Heart right ventricle (tissue), 16 donors: Measurements from ENCODE around the gene KCNMA1. TPM values are rescaled to one million over a fixed set of nuclear protein-coding genes. Genes with fewer than 3 reads are reported as not detected.

Experiments
- ATAC-seq, 8 donors: fragments of 200-7000 bp; cut with Tn5 transposase; one replicate each; pipeline ENCODE4 v1.9.1; 2020; ENCODE audit warnings: mild to moderate bottlenecking in 8 of 8, moderate library complexity in 8 of 8, moderate number of reproducible peaks in 1 of 8
- DNase-seq, 2 donors: peaks; one replicate each; pipeline ENCODE4 v3.0.0-alpha.2; 2020
- H3K27ac ChIP-seq, 10 donors: fragments of 200-600 bp; sonication (generic) in 2 of 10; one replicate each; pipeline versions ENCODE4 v1.5.0 to v1.8.0; 2020 to 2022; ENCODE audit warnings: mild to moderate bottlenecking in 3 of 10
- H3K27me3 ChIP-seq, 7 donors: fragments of 200-600 bp; one replicate each; pipeline ENCODE4 v1.8.0; 2021 to 2022; ENCODE audit warnings: mild to moderate bottlenecking in 2 of 7
- H3K36me3 ChIP-seq, 9 donors: fragments of 200-600 bp; sonication (generic) in 1 of 9; one replicate each; pipeline versions ENCODE4 v1.5.0 to v1.8.0; 2020 to 2022; ENCODE audit warnings: mild to moderate bottlenecking in 2 of 9
- H3K4me1 ChIP-seq, 9 donors: fragments of 200-600 bp; sonication (generic) in 1 of 9; one replicate each; pipeline versions ENCODE4 v1.5.0 to v1.8.0; 2020 to 2022; ENCODE audit warnings: mild to moderate bottlenecking in 4 of 9
- H3K4me3 ChIP-seq, 10 donors: fragments of 200-600 bp; sonication (generic) in 2 of 10; one replicate each; pipeline versions ENCODE4 v1.5.0 to v1.8.0; 2020 to 2022; ENCODE audit warnings: mild to moderate bottlenecking in 7 of 10, moderate library complexity in 2 of 10
- H3K9me3 ChIP-seq, 11 donors: fragments of 200-600 bp in 10 of 11; sonication (generic) in 2 of 11; one replicate each; pipeline versions ENCODE4 v1.5.0 to v1.8.0; 2013 to 2022; ENCODE audit warnings: mild to moderate bottlenecking in 2 of 11, control low read depth in 1 of 11, moderate library complexity in 1 of 11
- WGBS, 2 donors: extraction: QIAGEN DNeasy Blood & Tissue Kit; methylation state at CpG; one replicate each; pipeline ENCODE4 v1.1.7; 2013; ENCODE audit warnings: inconsistent platforms in 1 of 2; 5-methylcytosine and 5-hydroxymethylcytosine counted together
- intact Hi-C, 10 donors: fragments of 100-400 bp; cut with DNase I; formaldehyde crosslinking; loops; one replicate each; pipeline versions ENCODE4 v1.11.1 to v1.14.2; 2022
- polyA plus RNA-seq, 2 donors: library from polyadenylated mRNA; stranded (reverse); fragments of 200-250 nt; gene quantifications; one replicate each; pipeline ENCODE4 v1.2.3, GENCODE V29; 2013
- total RNA-seq, 10 donors: library from RNA; stranded (reverse); fragmentation: NEBNext Ultra II Directional in 3 of 10; extraction: Animal tissue kit (Norgen Biotek cat#: 25700) in 3 of 10; gene quantifications; one replicate each; pipeline versions ENCODE4 v1.2.1 to v1.2.4, GENCODE V29; 2021 to 2023
- TF ChIP-seq, protein P1 (sequence below), 9 donors: fragments of 200-600 bp; sonication (generic) in 2 of 9; IDR thresholded peaks; one replicate each; pipeline versions ENCODE4 v1.5.0 to v1.8.0; 2021 to 2022; ENCODE audit warnings: antibody characterized with exemption in 9 of 9, mild to moderate bottlenecking in 5 of 9, moderate library complexity in 1 of 9
- donor health status: Arrhythmogenic right ventricular cardiomyopathy.
- donor health status: ischemic (EF 13 %, LVEDD 7.1; RV severe dilation, severe dysfunction).
- donor health status: healthy with polysubstance abuse.
- donor health status: DM: no; HTN: yes; CAD: no.
- donor health status: DM: no; HTN: no; CAD: no.
- donor health status: ischemic (EF 25% LVEDD 6.9; RV normal size, moderate dysfunction).
- donor health status: ischemic (EF 25% LVEDD 5.7; RV mildly dilated, moderate dysfunction).
- donor health status: healthy.
- donor health status: DM: yes; HTN: yes; CAD: no.
- donor health status: Ischemic cardiomyopathy.
- donor health status: ischemic (EF 35%, LVEDD 5.7; RV mildly dilated, moderate dysfunction).
- donor health status: nonischemic (EF 11% LVEDD 7.7; RV severe dilation, severe dysfunction).
- donor health status: DM: yes; HTN: yes; CAD: no.
- donor health status: PGD.
- donor health status: ischemic (EF 29% LVEDD 5.4; RV normal size, mild dysfunction).
- donor health status: nonischemic (EF 23%, LVEDD 6.1; RV moderate dilation, normal function).

Gene KCNMA1
- total and polyA plus RNA-seq, 12 donors = 0.59 to 5.3 (median 1.6) TPM

DNA sequence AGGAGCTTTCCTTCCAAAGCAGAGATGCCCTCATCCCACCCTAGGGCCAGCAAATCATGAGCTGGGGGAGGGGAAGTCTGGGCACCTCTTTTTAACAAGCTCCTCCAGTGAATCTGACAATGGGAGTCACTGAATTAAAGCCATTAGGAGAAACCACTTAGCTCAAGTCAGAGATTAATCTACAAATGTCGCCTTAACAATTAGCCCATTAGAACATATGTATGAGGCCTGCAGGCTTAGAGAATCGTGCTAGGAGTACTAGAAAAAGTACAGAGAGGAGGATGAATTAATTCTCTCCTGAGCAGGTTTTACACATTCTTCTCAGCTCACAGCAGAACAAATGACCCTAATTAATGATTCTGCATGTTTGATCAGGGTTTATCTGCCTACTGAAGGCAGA, 381.3 kb downstream of the KCNMA1 start:
- ATAC-seq = no peak
- no peaks in the 10 kb centered on the region for H3K27me3 ChIP-seq
- no peak overlapping the region for H3K27ac ChIP-seq
- TF ChIP-seq, protein P1, sequence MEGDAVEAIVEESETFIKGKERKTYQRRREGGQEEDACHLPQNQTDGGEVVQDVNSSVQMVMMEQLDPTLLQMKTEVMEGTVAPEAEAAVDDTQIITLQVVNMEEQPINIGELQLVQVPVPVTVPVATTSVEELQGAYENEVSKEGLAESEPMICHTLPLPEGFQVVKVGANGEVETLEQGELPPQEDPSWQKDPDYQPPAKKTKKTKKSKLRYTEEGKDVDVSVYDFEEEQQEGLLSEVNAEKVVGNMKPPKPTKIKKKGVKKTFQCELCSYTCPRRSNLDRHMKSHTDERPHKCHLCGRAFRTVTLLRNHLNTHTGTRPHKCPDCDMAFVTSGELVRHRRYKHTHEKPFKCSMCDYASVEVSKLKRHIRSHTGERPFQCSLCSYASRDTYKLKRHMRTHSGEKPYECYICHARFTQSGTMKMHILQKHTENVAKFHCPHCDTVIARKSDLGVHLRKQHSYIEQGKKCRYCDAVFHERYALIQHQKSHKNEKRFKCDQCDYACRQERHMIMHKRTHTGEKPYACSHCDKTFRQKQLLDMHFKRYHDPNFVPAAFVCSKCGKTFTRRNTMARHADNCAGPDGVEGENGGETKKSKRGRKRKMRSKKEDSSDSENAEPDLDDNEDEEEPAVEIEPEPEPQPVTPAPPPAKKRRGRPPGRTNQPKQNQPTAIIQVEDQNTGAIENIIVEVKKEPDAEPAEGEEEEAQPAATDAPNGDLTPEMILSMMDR (IDR thresholded peaks at IDR 0.05) = no peak
- H3K36me3 ChIP-seq = no peaks in the 10 kb centered on the region
- no peaks in the 10 kb centered on the region for H3K4me1 ChIP-seq
- no peak for DNase-seq
- H3K9me3 ChIP-seq = no peaks in the 10 kb centered on the region
- intact Hi-C loops = no loop called here
- 85 to 90% methylated on average over 2 of the region's 2 CpGs for WGBS, 2 donors
- no peak overlapping the region for H3K4me3 ChIP-seq

DNA sequence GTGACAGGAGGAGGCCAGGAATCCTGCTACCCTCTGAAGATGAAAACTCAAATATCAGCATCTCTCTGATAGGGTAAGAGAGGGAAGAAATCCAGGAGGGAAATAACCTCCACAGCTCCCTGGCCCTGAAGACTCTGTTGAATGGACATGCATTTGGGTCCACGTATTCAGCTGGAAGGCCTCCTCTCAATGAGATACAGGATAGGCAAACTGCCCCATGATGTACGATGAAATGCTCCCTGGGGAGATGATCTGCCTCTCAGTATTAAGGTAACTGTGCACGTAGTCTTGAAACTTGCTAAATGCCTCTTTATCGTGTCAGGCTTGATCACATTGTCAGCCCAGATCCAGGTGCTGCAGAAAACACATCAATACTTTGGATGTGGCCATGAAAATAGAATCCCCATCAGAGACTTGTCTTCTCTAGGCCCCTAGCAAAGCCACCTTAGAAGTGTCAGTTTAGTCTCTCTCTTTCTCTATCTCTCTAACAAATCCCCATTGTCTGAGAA, 384.0 kb downstream of the KCNMA1 start:
- Histone ChIP-seq H3K27ac (no peak overlapping the region), H3K4me3 (no peak overlapping the region), H3K36me3 (no peaks in the 10 kb centered on the region), H3K9me3 (no peaks in the 10 kb centered on the region), H3K4me1 (no peaks in the 10 kb centered on the region), H3K27me3 (peaks cover 0 to 9% (median 6%) of the 10 kb centered on the region in 7 donors)
- TF ChIP-seq, protein P1 (IDR thresholded peaks at IDR 0.05) = no peak
- DNase-seq (no peak), ATAC-seq (no peak)
- 79 to 84% methylated on average over 4 of the region's 4 CpGs for WGBS, 2 donors
- intact Hi-C loops = loop anchor here in 1 of 10 donors (5.0 kb wide), 1 partner anchor 389 kb away; no protein-coding TSS in a partner anchor

DNA sequence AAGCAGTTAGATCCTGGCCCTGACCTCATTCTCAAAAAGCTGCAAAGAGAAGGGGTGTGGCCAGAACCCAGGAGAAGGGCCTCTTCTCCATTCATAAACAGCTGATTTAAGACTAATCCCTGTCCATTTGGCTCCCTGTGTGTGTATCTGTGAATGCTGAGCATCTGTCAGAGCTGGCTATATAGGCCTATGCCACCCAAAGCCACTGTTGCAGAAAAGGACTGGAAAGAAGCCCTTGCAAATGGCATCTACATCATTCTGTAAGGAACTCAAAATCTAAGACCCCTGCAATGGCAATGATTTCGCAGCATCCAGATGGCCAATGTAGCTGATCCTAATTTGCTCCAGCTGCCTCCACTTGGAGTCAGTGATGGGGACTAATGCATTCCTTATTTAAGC, 384.5 kb downstream of the KCNMA1 start:
- intact Hi-C loops = loop anchor here in 1 of 10 donors (5.0 kb wide), 1 partner anchor 389 kb away; no protein-coding TSS in a partner anchor
- 79 to 84% methylated on average over 1 of the region's 1 CpG for WGBS, 2 donors
- Histone ChIP-seq H3K27ac (no peak overlapping the region), H3K4me3 (no peak overlapping the region), H3K9me3 (no peaks in the 10 kb centered on the region), H3K27me3 (peaks cover 0 to 11% (median 7%) of the 10 kb centered on the region in 7 donors), H3K36me3 (no peaks in the 10 kb centered on the region), H3K4me1 (no peaks in the 10 kb centered on the region)
- DNase-seq (no peak), ATAC-seq (no peak)
- TF ChIP-seq, protein P1 (IDR thresholded peaks at IDR 0.05) = no peak

DNA sequence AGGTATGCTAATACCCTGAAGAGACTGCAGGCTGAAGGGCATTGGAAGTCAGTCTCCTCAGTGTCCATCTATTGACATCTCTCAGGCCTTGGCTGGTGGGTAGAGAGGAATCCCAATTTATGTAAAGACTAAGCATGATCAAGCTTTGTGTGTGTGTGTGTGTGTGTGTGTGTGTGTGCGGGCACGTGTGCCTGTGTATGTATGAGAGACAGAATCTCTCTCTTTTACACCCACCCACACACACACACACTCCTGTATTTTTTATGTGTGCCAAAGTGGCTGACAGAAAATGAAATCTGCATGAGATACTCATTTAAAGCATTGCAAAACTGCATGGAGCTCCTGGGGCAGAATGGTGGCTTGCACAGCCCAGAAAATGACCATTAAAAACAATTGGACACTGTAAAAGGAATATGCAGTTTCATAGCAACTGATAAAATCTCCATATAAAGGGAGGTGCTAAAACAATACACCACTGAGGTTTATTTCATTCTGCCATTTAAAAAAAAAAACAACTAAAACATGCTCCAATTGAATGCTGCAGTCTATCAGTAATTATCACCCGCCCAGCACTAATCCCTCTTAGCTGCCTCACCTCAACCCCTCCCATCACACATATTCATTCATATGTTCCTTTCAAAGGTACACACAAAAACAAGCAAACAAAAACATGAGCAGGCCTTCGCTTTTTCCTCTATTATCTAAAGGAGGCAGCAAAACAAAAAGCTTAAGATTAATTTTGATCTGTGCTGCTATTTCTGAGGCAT, 385.0 kb downstream of the KCNMA1 start:
- H3K27ac ChIP-seq = no peak overlapping the region
- peaks cover 0 to 14% (median 7%) of the 10 kb centered on the region in 7 donors for H3K27me3 ChIP-seq
- WGBS, 2 donors = 76 to 84% methylated on average over 4 of the region's 4 CpGs
- TF ChIP-seq, protein P1 (IDR thresholded peaks at IDR 0.05) = no peak
- peaks cover 0 to 4% (median 0%) of the 10 kb centered on the region in 9 donors for H3K4me1 ChIP-seq
- H3K9me3 ChIP-seq = no peaks in the 10 kb centered on the region
- intact Hi-C loops = loop anchor here in 1 of 10 donors (5.0 kb wide), 1 partner anchor 390 kb away; no protein-coding TSS in a partner anchor
- H3K36me3 ChIP-seq = no peaks in the 10 kb centered on the region
- H3K4me3 ChIP-seq = no peak overlapping the region
- DNase-seq = no peak
- ATAC-seq = no peak
